Fibroblast of lung (primary cell): ENCODE measurements around the gene GFER.
"Not testable (repeated sequence)": the region's sequence is repeated elsewhere in the genome, so short reads cannot be mapped to it uniquely, and the experiment has no call there.

Experiments
- CTCF ChIP-seq, 2 donors: IDR thresholded peaks in 1 of 2; conservative IDR thresholded peaks in 1 of 2; 1 replicate in 1 of 2; 2 replicates in 1 of 2; pipeline ENCODE4 v1.5.1; 2011 to 2012; ENCODE audit warnings: low read length in 2 of 2, control low read depth in 1 of 2, inconsistent platforms in 1 of 2, low read depth in 1 of 2, mild to moderate bottlenecking in 1 of 2
- EZH2 ChIP-seq: IDR thresholded peaks from 2 replicates; pipeline ENCODE4 v1.5.1; 2012; ENCODE audit warnings: low read length, control low read depth, mild to moderate bottlenecking; ENCODE audit errors: missing control alignments

- not testable (repeated sequence) for TF ChIP-seq CTCF (conservative IDR thresholded peaks at IDR 0.05 in 1 of 2, IDR thresholded peaks at IDR 0.05 in 1 of 2; ENCODE audit: low read depth in 1 of 2, low read length in 2 of 2); EZH2
Observed at GRCh38 chr16:1962161-1963153, 21.5 kb upstream of the GFER start.
